VCaP (cell line): Measurements from ENCODE around the gene NHLRC3.
A peak's percentile ranks its signal among the peaks of the same experiment; 100 is the strongest.

Experiments used
- H3K27ac ChIP-seq: fragments of 450-650 bp; 2 replicates; pipeline ENCODE4 v1.5.1; 2017
- TF ChIP-seq, protein P1 (sequence below): fragments of 450-650 bp; conservative IDR thresholded peaks from 2 replicates; pipeline ENCODE4 v1.5.1; 2017; ENCODE audit warnings: mild to moderate bottlenecking, moderate library complexity

Gene NHLRC3, protein sequence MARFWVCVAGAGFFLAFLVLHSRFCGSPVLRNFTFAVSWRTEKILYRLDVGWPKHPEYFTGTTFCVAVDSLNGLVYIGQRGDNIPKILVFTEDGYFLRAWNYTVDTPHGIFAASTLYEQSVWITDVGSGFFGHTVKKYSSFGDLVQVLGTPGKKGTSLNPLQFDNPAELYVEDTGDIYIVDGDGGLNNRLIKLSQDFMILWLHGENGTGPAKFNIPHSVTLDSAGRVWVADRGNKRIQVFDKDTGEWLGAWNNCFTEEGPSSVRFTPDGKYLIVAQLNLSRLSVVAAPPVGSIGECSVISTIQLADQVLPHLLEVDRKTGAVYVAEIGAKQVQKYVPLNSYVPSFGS

DNA sequence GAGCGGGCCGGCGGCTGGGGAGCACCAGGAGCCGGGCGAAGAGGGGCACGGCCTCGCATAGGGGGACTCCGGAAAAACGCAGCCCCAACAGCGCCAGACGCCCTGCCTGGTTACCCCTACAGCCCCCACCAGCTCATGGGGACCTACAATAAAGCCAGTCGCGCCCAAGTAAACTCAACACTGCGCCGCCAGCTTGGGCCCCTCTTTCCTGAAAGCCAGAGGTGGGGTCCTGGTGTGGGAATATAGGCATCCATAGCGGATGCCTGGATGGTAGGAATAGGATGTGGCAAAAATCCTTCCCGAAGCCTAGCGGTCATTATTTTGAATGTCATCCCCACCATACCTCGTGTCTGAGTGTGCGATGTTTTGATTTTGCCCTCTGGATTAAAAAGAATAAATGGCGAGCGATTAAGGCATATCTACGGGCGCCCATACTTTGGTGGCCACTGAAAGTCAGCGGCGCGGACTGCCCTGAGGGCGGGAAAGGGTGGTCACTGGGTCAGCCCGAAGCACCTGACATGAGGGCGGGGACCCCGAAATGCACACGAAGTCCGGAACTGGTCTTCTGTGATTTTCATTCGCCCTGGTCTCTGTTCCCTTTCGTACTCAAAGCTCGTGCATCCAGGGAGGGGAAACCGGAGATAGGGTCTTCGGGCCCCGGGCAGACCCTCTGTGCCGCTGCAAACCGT lies at the start of gene NHLRC3, which contains the start of gene PROSER1:
Gene NHLRC3, plus strand, starts transcription at position 577 of the 689 bp plus-strand sequence. CDS start 184 bp downstream, outside the sequence.
Gene PROSER1, minus strand, starts transcription at position 210 of the 689 bp plus-strand sequence. CDS start 847 bp downstream, outside the sequence.
- peak within 1 kb of the TSS; percentile 91 for H3K27ac ChIP-seq
- TF ChIP-seq, protein P1, sequence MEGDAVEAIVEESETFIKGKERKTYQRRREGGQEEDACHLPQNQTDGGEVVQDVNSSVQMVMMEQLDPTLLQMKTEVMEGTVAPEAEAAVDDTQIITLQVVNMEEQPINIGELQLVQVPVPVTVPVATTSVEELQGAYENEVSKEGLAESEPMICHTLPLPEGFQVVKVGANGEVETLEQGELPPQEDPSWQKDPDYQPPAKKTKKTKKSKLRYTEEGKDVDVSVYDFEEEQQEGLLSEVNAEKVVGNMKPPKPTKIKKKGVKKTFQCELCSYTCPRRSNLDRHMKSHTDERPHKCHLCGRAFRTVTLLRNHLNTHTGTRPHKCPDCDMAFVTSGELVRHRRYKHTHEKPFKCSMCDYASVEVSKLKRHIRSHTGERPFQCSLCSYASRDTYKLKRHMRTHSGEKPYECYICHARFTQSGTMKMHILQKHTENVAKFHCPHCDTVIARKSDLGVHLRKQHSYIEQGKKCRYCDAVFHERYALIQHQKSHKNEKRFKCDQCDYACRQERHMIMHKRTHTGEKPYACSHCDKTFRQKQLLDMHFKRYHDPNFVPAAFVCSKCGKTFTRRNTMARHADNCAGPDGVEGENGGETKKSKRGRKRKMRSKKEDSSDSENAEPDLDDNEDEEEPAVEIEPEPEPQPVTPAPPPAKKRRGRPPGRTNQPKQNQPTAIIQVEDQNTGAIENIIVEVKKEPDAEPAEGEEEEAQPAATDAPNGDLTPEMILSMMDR: no peak

DNA sequence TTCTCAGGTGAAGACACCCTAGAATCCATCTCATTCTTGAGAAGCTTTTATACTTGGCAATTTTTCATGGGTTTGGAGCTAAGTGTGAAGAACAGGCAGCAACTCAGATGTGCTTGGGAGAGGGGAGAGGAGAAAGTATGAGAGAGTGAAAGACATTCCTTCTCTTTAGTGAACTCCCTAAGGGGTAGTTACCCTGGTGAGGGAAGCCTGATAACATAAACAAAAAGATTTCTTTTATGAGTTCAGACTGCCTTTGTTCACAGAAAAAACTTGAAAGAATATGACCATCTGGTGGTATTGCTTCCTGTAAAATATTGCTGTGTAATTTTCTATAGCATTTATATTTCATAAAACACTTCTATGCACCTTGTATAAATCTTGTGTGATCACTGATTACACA lies 47.6 kb upstream of the NHLRC3 start, which contains the start of gene STOML3:
Gene STOML3, minus strand, starts transcription at position 139 of the 400 bp plus-strand sequence. Its CDS starts 110 bp downstream, at position 29.
- TF ChIP-seq, protein P1: no peak
- no peak within 1 kb of the TSS for H3K27ac ChIP-seq

DNA sequence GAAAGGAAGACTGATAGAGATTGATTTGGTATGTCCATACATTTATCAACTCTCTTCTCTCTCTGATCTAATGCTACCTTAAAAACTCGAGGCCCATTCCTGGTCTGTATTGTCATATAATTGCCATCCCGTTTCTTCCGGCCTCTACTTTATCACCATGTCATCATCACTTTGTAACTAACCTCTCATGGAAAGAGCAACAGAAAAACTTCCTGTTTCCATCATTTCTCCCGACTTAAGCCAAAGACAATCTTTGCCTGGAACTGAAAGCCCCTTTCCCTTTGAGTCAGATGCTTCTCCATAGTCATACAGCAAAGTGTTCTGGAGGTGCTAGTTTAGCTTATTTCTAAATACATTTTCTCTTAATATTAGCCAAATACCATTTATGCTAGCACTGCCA lies 44.9 kb upstream of the NHLRC3 start:
- TF ChIP-seq, protein P1: no peak
- H3K27ac ChIP-seq: no peak overlapping the region

DNA sequence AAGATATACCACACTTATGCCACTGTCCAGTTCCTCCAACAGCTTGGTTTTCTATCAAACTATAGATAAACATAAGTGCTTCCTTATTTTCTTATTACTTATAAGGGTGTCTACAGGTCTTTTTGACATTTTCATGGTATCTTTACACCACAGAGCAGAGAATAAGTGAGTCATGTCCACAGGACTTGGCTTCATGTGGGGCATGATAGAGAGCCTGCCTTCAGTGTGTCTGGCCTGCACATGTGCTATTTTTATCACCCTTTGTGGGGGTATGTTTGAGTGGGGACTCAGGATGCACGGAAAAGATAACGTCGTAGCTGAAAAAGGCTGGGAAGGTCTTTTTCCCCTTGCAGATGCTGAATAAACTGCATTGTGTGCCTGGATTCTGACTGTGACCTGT lies 39.5 kb upstream of the NHLRC3 start:
- TF ChIP-seq, protein P1: no peak
- no peak overlapping the region for H3K27ac ChIP-seq

DNA sequence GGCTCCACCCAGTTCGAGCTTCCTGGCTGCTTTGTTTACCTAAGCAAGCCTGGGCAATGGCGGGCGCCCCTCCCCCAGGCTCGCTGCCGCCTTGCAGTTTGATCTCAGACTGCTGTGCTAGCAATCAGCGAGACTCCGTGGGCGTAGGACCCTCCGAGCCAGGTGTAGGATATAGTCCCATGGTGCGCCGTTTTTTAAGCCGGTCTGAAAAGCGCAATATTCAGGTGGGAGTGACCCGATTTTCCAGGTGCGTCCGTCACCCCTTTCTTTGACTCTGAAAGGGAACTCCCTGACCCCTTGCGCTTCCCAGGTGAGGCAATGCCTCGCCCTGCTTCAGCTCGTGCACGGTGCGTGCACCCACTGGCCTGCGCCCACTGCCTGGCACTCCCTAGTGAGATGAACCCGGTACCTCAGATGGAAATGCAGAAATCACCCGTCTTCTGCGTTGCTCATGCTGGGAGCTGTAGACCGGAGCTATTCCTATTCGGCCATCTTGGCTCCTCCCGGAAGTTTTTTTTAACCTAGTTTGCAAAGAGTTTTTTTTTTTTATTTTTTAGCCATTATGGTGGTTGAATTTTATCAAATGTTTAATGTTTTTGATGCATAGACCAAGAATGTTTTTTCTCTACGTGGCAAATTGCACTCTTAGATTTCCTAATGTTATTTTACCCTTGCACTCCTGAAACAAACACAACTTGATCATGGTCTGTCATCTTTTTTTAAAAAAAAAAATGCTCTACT lies 31.7 kb upstream of the NHLRC3 start:
- 0 out of 2 replicates have a peak overlapping the region, but pooled peaks have one; percentile 25 for H3K27ac ChIP-seq

DNA sequence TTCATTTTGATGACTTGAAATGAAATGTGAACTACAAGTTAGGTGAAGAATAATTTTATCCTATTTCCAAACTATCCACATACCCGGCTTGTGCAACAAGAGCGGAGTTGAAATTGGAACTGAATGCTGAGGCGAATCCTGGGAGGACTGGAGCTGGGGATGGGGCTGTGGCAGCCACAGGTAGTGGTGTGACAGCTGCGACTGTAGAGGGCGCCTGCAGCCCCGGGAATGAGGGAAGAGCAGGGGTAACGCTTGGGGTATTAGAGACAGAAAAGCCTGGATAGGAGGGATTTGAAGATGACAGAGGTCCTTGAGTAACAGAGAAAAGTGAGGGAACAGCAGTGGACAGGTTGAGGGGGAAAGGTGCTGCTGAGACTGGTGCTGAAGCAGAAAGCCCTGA lies 25.6 kb upstream of the NHLRC3 start:
- H3K27ac ChIP-seq: no peak overlapping the region
- TF ChIP-seq, protein P1: peak; percentile 29; the same call in 1 of the 2 replicates

DNA sequence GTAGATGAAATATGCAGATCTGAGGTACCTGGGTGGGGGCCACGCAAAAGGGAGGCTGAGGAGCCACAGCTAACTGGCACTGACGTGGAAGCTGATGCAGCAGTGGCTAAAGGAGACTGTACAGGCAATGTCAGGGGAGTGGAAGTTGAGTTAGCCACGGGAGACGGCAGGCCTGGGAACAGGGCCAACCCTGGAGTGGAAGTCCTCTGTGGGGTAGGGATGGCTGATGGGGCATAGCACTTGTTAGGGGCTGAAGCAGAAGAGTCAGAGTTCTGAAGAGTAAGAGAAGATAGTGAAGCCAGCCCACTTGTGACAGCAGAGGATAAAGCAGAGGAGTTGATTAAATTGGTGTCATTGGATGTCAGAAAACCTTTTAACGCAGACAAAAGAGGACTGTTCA lies 24.8 kb upstream of the NHLRC3 start:
- TF ChIP-seq, protein P1: no peak
- H3K27ac ChIP-seq: no peak overlapping the region
